ENCODE results near the gene SMKR1.

The SMKR1 gene

DNA sequence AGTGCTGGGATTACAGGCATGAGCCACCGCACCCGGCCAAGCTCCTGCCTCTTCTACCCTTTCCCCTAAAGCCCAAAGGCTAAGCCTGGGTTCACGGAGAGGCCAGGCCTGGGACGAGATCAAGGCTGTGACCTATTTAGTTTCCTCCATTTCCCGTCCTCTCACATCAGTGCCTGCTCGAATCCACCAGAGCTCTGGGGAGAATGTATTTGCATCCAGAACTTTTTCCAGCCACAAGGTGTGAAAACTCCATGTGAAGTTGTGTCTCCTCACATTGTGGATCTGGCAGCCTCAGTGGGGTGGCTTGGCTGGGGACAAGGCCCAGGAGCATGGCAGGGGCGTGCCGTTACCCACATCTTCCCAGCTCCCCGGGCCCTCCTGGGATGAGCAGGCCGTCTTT is 38.0 kb downstream of the SMKR1 start:
- Histone ChIP-seq H3K27me3 (ENCODE audit: insufficient read depth, low read length) (no peaks in the 10 kb centered on the region), H3K9me3 (ENCODE audit: low read length) (no peaks in the 10 kb centered on the region), H3K4me3 (ENCODE audit: low read length) (no peak overlapping the region), H3K36me3 (ENCODE audit: insufficient read depth, low read length) (no peaks in the 10 kb centered on the region), H2AFZ (ENCODE audit: low read depth, low read length) (no peak overlapping the region), H3K4me1 (ENCODE audit: insufficient read depth, low read length) (peaks cover 11% of the 10 kb centered on the region)

DNA sequence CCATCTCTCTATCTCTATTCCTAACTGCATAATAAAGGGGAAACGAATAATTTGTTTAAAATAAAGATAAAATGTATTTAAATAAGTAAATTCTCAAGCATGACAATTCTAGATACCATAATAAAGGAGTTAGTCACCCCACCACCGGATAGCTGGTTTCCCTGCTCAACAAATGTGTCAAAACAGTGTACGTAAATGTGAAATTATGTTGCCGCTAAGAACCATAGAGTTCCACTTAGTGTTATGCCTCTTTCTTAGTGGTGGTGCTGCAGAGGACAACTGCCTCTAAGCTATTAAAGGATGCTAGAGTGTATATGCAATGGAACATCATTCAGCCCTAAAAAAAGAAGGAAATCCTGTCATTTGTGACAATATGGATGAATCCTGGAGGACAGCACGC is 42.4 kb downstream of the SMKR1 start:
- no peak overlapping the region for H3K4me3 ChIP-seq (ENCODE audit: low read length)
- no peaks in the 10 kb centered on the region for H3K27me3 ChIP-seq (ENCODE audit: insufficient read depth, low read length)
- H2AFZ ChIP-seq (ENCODE audit: low read depth, low read length) = no peak overlapping the region
- H3K4me1 ChIP-seq (ENCODE audit: insufficient read depth, low read length) = peaks cover 3% of the 10 kb centered on the region
- no peaks in the 10 kb centered on the region for H3K9me3 ChIP-seq (ENCODE audit: low read length)
- H3K36me3 ChIP-seq (ENCODE audit: insufficient read depth, low read length) = no peaks in the 10 kb centered on the region

- H3K4me1 ChIP-seq (ENCODE audit: insufficient read depth, low read length) = peaks cover 3% of the 10 kb centered on the region
- peaks cover 5% of the 10 kb centered on the region for H3K27me3 ChIP-seq (ENCODE audit: insufficient read depth, low read length)
- no peaks in the 10 kb centered on the region for H3K36me3 ChIP-seq (ENCODE audit: insufficient read depth, low read length)
- H3K9me3 ChIP-seq (ENCODE audit: low read length) = no peaks in the 10 kb centered on the region
- no peak overlapping the region for H3K4me3 ChIP-seq (ENCODE audit: low read length)
- H2AFZ ChIP-seq (ENCODE audit: low read depth, low read length) = no peak overlapping the region
Observed at GRCh38 chr7:129550693-129551360, 48.5 kb downstream of the SMKR1 start.

- no peaks in the 10 kb centered on the region for H3K9me3 ChIP-seq (ENCODE audit: low read length)
- H3K27me3 ChIP-seq (ENCODE audit: insufficient read depth, low read length) = peaks cover 20% of the 10 kb centered on the region
- no peaks in the 10 kb centered on the region for H3K36me3 ChIP-seq (ENCODE audit: insufficient read depth, low read length)
- H3K4me1 ChIP-seq (ENCODE audit: insufficient read depth, low read length) = peaks cover 6% of the 10 kb centered on the region
- no peak overlapping the region for H3K4me3 ChIP-seq (ENCODE audit: low read length)
- H2AFZ ChIP-seq (ENCODE audit: low read depth, low read length) = no peak overlapping the region
Observed at GRCh38 chr7:129553899-129554461, 51.6 kb downstream of the SMKR1 start.

- H3K27me3 ChIP-seq (ENCODE audit: insufficient read depth, low read length) = peaks cover 27% of the 10 kb centered on the region
- no peak overlapping the region for H2AFZ ChIP-seq (ENCODE audit: low read depth, low read length)
- H3K36me3 ChIP-seq (ENCODE audit: insufficient read depth, low read length) = no peaks in the 10 kb centered on the region
Observed at GRCh38 chr7:129556607-129557133, 54.3 kb downstream of the SMKR1 start.

DNA sequence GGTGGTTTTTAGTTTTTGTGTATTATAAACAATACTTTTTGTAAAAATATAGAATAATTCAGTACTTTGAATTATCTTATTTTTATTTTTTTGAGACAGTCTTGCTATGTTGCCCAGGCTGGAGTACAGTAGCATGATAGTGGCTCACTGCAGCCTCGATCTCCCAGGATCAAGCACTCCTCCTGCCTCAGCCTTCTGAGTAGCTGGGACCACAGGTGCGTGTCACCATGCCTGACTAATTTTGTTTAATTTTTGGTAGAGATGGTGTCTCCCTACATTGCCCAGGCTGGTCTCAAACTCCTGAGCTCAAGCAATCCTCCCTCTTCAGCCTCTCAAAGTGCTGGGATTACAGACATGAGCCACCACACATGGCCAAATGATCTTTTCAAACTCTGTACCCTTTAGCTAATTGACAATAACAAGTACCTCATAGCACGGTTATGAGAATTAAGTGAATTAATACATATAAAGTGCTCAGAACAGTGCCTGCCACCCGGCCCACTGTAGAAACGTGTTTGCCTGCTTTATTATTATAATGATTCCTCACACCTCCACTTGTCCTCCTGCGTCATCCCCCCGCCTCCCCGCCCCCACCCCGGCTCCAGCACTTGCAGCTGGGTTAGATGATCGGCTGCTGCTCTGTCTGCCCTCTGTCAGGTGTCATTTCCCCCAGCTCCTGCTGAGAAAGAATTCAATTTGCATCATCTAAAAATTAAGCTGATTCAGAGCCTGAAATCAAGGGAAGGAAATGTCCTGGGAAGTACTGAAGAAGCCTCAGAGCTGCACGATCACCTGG is 55.6 kb downstream of the SMKR1 start:
- peaks cover 23% of the 10 kb centered on the region for H3K27me3 ChIP-seq (ENCODE audit: insufficient read depth, low read length)
- no peaks in the 10 kb centered on the region for H3K36me3 ChIP-seq (ENCODE audit: insufficient read depth, low read length)
- H3K4me3 ChIP-seq (ENCODE audit: low read length) = no peak overlapping the region
- H3K9me3 ChIP-seq (ENCODE audit: low read length) = no peaks in the 10 kb centered on the region
- no peak overlapping the region for H2AFZ ChIP-seq (ENCODE audit: low read depth, low read length)
- H3K4me1 ChIP-seq (ENCODE audit: insufficient read depth, low read length) = peaks cover 6% of the 10 kb centered on the region

More at GRCh38 chr7:129556607-129557133, 54.3 kb downstream of the SMKR1 start:
- Histone ChIP-seq H3K4me1 (ENCODE audit: insufficient read depth, low read length) (peaks cover 6% of the 10 kb centered on the region), H3K9me3 (ENCODE audit: low read length) (no peaks in the 10 kb centered on the region), H3K4me3 (ENCODE audit: low read length) (no peak overlapping the region)

GRCh38 chr7:129559564-129559963 is 57.2 kb downstream of the SMKR1 start:
- Histone ChIP-seq H3K27me3 (ENCODE audit: insufficient read depth, low read length) (peaks cover 21% of the 10 kb centered on the region), H2AFZ (ENCODE audit: low read depth, low read length) (no peak overlapping the region), H3K4me3 (ENCODE audit: low read length) (no peak overlapping the region), H3K4me1 (ENCODE audit: insufficient read depth, low read length) (peaks cover 3% of the 10 kb centered on the region), H3K9me3 (ENCODE audit: low read length) (no peaks in the 10 kb centered on the region), H3K36me3 (ENCODE audit: insufficient read depth, low read length) (no peaks in the 10 kb centered on the region)

- H3K36me3 ChIP-seq (ENCODE audit: insufficient read depth, low read length) = no peaks in the 10 kb centered on the region
- H3K27me3 ChIP-seq (ENCODE audit: insufficient read depth, low read length) = peaks cover 21% of the 10 kb centered on the region
- H3K4me1 ChIP-seq (ENCODE audit: insufficient read depth, low read length) = peaks cover 3% of the 10 kb centered on the region
- H3K4me3 ChIP-seq (ENCODE audit: low read length) = no peak overlapping the region
- H3K9me3 ChIP-seq (ENCODE audit: low read length) = no peaks in the 10 kb centered on the region
- H2AFZ ChIP-seq (ENCODE audit: low read depth, low read length) = no peak overlapping the region
Observed at GRCh38 chr7:129560831-129561230, 58.5 kb downstream of the SMKR1 start.

GRCh38 chr7:129561677-129562359 is 59.5 kb downstream of the SMKR1 start:
- Histone ChIP-seq H3K27me3 (ENCODE audit: insufficient read depth, low read length) (peaks cover 16% of the 10 kb centered on the region), H2AFZ (ENCODE audit: low read depth, low read length) (no peak overlapping the region), H3K36me3 (ENCODE audit: insufficient read depth, low read length) (no peaks in the 10 kb centered on the region), H3K9me3 (ENCODE audit: low read length) (no peaks in the 10 kb centered on the region), H3K4me3 (ENCODE audit: low read length) (no peak overlapping the region), H3K4me1 (ENCODE audit: insufficient read depth, low read length) (peaks cover 3% of the 10 kb centered on the region)
